Activated T-helper 1 cell treated with anti-CD3 and anti-CD28 coated beads, Interleukin-12 subunit alpha, Interleukin-12 subunit beta, Interleukin-2, Interleukin-4 antibody, amounts not matched to agents 30 ng/mL and 10 ng/mL and 1 ng/mL, durations not matched to agents 14 hours and 24 hours and 36 hours (primary cell): ENCODE results near the gene IDH1. TPM values are rescaled to one million over a fixed set of nuclear protein-coding genes. Genes with fewer than 3 reads are reported as not detected.

Source experiments
- DNase-seq: peaks from one replicate; pipeline ENCODE4 v3.0.0; 2021; ENCODE audit warnings: low spot score
- H3K27ac Mint-ChIP-seq: one replicate; pipeline ENCODE4 v1.8.0; 2021; ENCODE audit warnings: mild to moderate bottlenecking, mixed read lengths
- H3K27me3 Mint-ChIP-seq: one replicate; pipeline ENCODE4 v1.8.0; 2022; ENCODE audit warnings: mild to moderate bottlenecking, moderate library complexity, mixed read lengths; ENCODE audit not compliant: insufficient read depth
- H3K36me3 Mint-ChIP-seq: one replicate; pipeline ENCODE4 v1.8.0; 2021; ENCODE audit warnings: low read depth, mixed read lengths
- H3K4me1 Mint-ChIP-seq: one replicate; pipeline ENCODE4 v1.8.0; 2021; ENCODE audit warnings: low read depth, mixed read lengths
- H3K4me3 Mint-ChIP-seq: one replicate; pipeline ENCODE4 v1.8.0; 2021; ENCODE audit warnings: mild to moderate bottlenecking, moderate library complexity, mixed read lengths
- H3K9me3 Mint-ChIP-seq: one replicate; pipeline ENCODE4 v1.8.0; 2021; ENCODE audit warnings: mixed read lengths
- intact Hi-C: fragments of 100-400 bp; cut with micrococcal nuclease; formaldehyde crosslinking; loops from one replicate; pipeline ENCODE4 v1.15.1; 2024
- total RNA-seq: library from RNA; stranded (reverse); gene quantifications from 2 replicates; pipeline ENCODE4 v1.2.3, GENCODE V29; 2022

IDH1 gene
- total RNA-seq = 23.8 and 23.9 TPM in 2 replicates

- Mint-ChIP-seq H3K27me3 (peaks cover 2% of the 10 kb centered on the region), H3K27ac (peak within 1 kb of the TSS; percentile 89)
These were observed at the start of gene IDH1 for GRCh38 chr2:208254871-208255556. TSS of gene IDH1 (minus strand) at chr2:208255071. CDS start at chr2:208251551, 3,520 bp downstream.

GRCh38 chr2:208304157-208304556, 49.3 kb upstream of the IDH1 start:
- peaks cover 29% of the 10 kb centered on the region for H3K36me3 Mint-ChIP-seq
- H3K4me3 Mint-ChIP-seq = no peak overlapping the region
- H3K27me3 Mint-ChIP-seq = no peaks in the 10 kb centered on the region
- H3K9me3 Mint-ChIP-seq = no peaks in the 10 kb centered on the region
- no peak for DNase-seq
- H3K27ac Mint-ChIP-seq = no peak overlapping the region
- intact Hi-C loops = no loop called here
- H3K4me1 Mint-ChIP-seq = no peaks in the 10 kb centered on the region

More at GRCh38 chr2:208254871-208255556, at the start of gene IDH1:
- Mint-ChIP-seq H3K36me3 (peaks cover 11% of the 10 kb centered on the region), H3K4me1 (peaks cover 21% of the 10 kb centered on the region), H3K9me3 (no peaks in the 10 kb centered on the region), H3K4me3 (peak within 1 kb of the TSS; percentile 99)
- intact Hi-C loops = loop anchor here (1.0 to 10.0 kb wide), 7 partner anchors 11 to 1916 kb away; partner anchors contain the start of genes CCNYL1, KANSL1L, KLF7 and PIKFYVE
- peak; percentile 88 for DNase-seq

- Mint-ChIP-seq H3K36me3 (peaks cover 31% of the 10 kb centered on the region), H3K27me3 (no peaks in the 10 kb centered on the region), H3K4me1 (no peaks in the 10 kb centered on the region), H3K27ac (no peak overlapping the region), H3K4me3 (no peak overlapping the region), H3K9me3 (no peaks in the 10 kb centered on the region)
- intact Hi-C loops = no loop called here
- no peak for DNase-seq
These were observed 46.2 kb upstream of the IDH1 start for GRCh38 chr2:208300847-208301618.

GRCh38 chr2:208297961-208298360, 43.1 kb upstream of the IDH1 start:
- Mint-ChIP-seq H3K27ac (no peak overlapping the region), H3K9me3 (no peaks in the 10 kb centered on the region), H3K4me1 (peaks cover 22% of the 10 kb centered on the region), H3K36me3 (peaks cover 40% of the 10 kb centered on the region), H3K4me3 (no peak overlapping the region), H3K27me3 (no peaks in the 10 kb centered on the region)
- intact Hi-C loops = loop anchor here (2.0 kb wide), 1 partner anchor 13 kb away; no protein-coding TSS in a partner anchor
- no peak for DNase-seq

- H3K27ac Mint-ChIP-seq = no peak overlapping the region
- no peak for DNase-seq
- intact Hi-C loops = loop anchor here (2.0 kb wide), 1 partner anchor 14 kb away; no protein-coding TSS in a partner anchor
These were observed 41.7 kb upstream of the IDH1 start for GRCh38 chr2:208296610-208297009.

GRCh38 chr2:208295834-208296233, 41.0 kb upstream of the IDH1 start:
- H3K36me3 Mint-ChIP-seq = peaks cover 56% of the 10 kb centered on the region
- intact Hi-C loops = loop anchor here (2.0 kb wide), 1 partner anchor 15 kb away; no protein-coding TSS in a partner anchor

More at GRCh38 chr2:208296610-208297009, 41.7 kb upstream of the IDH1 start:
- H3K9me3 Mint-ChIP-seq = no peaks in the 10 kb centered on the region
- H3K4me3 Mint-ChIP-seq = no peak overlapping the region
- H3K36me3 Mint-ChIP-seq = peaks cover 53% of the 10 kb centered on the region
- H3K27me3 Mint-ChIP-seq = no peaks in the 10 kb centered on the region
- peaks cover 36% of the 10 kb centered on the region for H3K4me1 Mint-ChIP-seq

GRCh38 chr2:208294482-208295024, 39.7 kb upstream of the IDH1 start:
- peaks cover 40% of the 10 kb centered on the region for H3K4me1 Mint-ChIP-seq
- peaks cover 11% of the 10 kb centered on the region for H3K9me3 Mint-ChIP-seq
- no peak for DNase-seq
- H3K27ac Mint-ChIP-seq = no peak overlapping the region
- peaks cover 63% of the 10 kb centered on the region for H3K36me3 Mint-ChIP-seq
- intact Hi-C loops = no loop called here
- no peak overlapping the region for H3K4me3 Mint-ChIP-seq
- H3K27me3 Mint-ChIP-seq = no peaks in the 10 kb centered on the region

More at GRCh38 chr2:208295834-208296233, 41.0 kb upstream of the IDH1 start:
- Mint-ChIP-seq H3K4me3 (no peak overlapping the region), H3K27me3 (no peaks in the 10 kb centered on the region), H3K27ac (no peak overlapping the region), H3K4me1 (peaks cover 40% of the 10 kb centered on the region), H3K9me3 (peaks cover 3% of the 10 kb centered on the region)
- no peak for DNase-seq

GRCh38 chr2:208285853-208286252, 31.0 kb upstream of the IDH1 start:
- Mint-ChIP-seq H3K4me1 (peaks cover 8% of the 10 kb centered on the region), H3K36me3 (peaks cover 54% of the 10 kb centered on the region), H3K4me3 (no peak overlapping the region), H3K27ac (no peak overlapping the region), H3K27me3 (no peaks in the 10 kb centered on the region), H3K9me3 (peaks cover 9% of the 10 kb centered on the region)
- no peak for DNase-seq
- intact Hi-C loops = no loop called here

GRCh38 chr2:208280933-208281332, 26.1 kb upstream of the IDH1 start:
- H3K4me1 Mint-ChIP-seq = peaks cover 24% of the 10 kb centered on the region
- no peaks in the 10 kb centered on the region for H3K27me3 Mint-ChIP-seq
- intact Hi-C loops = loop anchor here (2.0 kb wide), 1 partner anchor 14 kb away; the partner anchor contains the start of gene PIKFYVE
- H3K27ac Mint-ChIP-seq = no peak overlapping the region
- no peak overlapping the region for H3K4me3 Mint-ChIP-seq
- DNase-seq = no peak
- peaks cover 71% of the 10 kb centered on the region for H3K36me3 Mint-ChIP-seq
- peaks cover 4% of the 10 kb centered on the region for H3K9me3 Mint-ChIP-seq

- intact Hi-C loops = loop anchor here (2.0 kb wide), 1 partner anchor 13 kb away; the partner anchor contains the start of gene PIKFYVE
- H3K4me1 Mint-ChIP-seq = peaks cover 24% of the 10 kb centered on the region
- H3K27me3 Mint-ChIP-seq = no peaks in the 10 kb centered on the region
- DNase-seq = no peak
- H3K9me3 Mint-ChIP-seq = peaks cover 4% of the 10 kb centered on the region
- H3K4me3 Mint-ChIP-seq = no peak overlapping the region
- peaks cover 70% of the 10 kb centered on the region for H3K36me3 Mint-ChIP-seq
- H3K27ac Mint-ChIP-seq = no peak overlapping the region
These were observed 25.4 kb upstream of the IDH1 start for GRCh38 chr2:208280234-208280633.

GRCh38 chr2:208279236-208279635, 24.4 kb upstream of the IDH1 start:
- DNase-seq = no peak
- Mint-ChIP-seq H3K4me3 (no peak overlapping the region), H3K9me3 (peaks cover 4% of the 10 kb centered on the region), H3K27ac (no peak overlapping the region), H3K4me1 (peaks cover 27% of the 10 kb centered on the region), H3K36me3 (peaks cover 77% of the 10 kb centered on the region), H3K27me3 (no peaks in the 10 kb centered on the region)
- intact Hi-C loops = no loop called here

GRCh38 chr2:208278549-208278948, 23.7 kb upstream of the IDH1 start:
- no peaks in the 10 kb centered on the region for H3K27me3 Mint-ChIP-seq
- no peak for DNase-seq
- intact Hi-C loops = no loop called here
- H3K9me3 Mint-ChIP-seq = peaks cover 4% of the 10 kb centered on the region
- H3K4me1 Mint-ChIP-seq = peaks cover 32% of the 10 kb centered on the region
- peaks cover 82% of the 10 kb centered on the region for H3K36me3 Mint-ChIP-seq
- no peak overlapping the region for H3K27ac Mint-ChIP-seq
- no peak overlapping the region for H3K4me3 Mint-ChIP-seq
